Endothelial cell of umbilical vein (primary cell): ENCODE measurements around the gene CCR2. TPM values are rescaled to one million over a fixed set of nuclear protein-coding genes. Genes with fewer than 3 reads are reported as not detected.

Source experiments
- BruUV-seq: library from RNA; stranded (reverse); fragments of 400-500 nt; replicated peaks from 2 replicates; lab custom pipeline; 2021; lab: Mats Ljungman, UMichigan
- CTCF ChIA-PET: fragments of 300-600, 350-600 bp; sonication (Branson Sonifier 250); formaldehyde crosslinking; loops from one replicate; lab custom pipeline; 2021; ENCODE audit warnings: antibody characterized with exemption, inconsistent platforms; lab: Charles Lee
- POLR2A ChIA-PET: fragments of 300-600, 350-600 bp; sonication (Branson Sonifier 250); formaldehyde crosslinking; loops from one replicate; lab custom pipeline; 2021; ENCODE audit warnings: antibody characterized with exemption, inconsistent platforms; lab: Charles Lee
- DNase-seq: peaks from one replicate; pipeline ENCODE4 v3.0.0-alpha.2; 2011; ENCODE audit warnings: low read depth, low spot score
- FAIRE-seq: peaks from 2 replicates; lab custom pipeline; 2011; peaks lifted over from hg19 to GRCh38; lab: Jason Lieb, UNC
- H2AFZ ChIP-seq: 2 replicates; pipeline ENCODE4 v1.6.0; 2012; ENCODE audit warnings: low read depth, low read length, control low read depth, inconsistent platforms
- H3K27ac ChIP-seq: 2 replicates; pipeline ENCODE4 v1.5.1; 2011; ENCODE audit warnings: low read depth, mild to moderate bottlenecking, control low read depth, low read length, moderate library complexity; ENCODE audit not compliant: insufficient read depth
- H3K27me3 ChIP-seq, 2 experiments: 2 replicates each; pipeline versions ENCODE4 v1.6.0 to v1.6.1; 2011; ENCODE audit warnings: low read length in 2 of 2, mixed read lengths in 1 of 2; ENCODE audit not compliant: control insufficient read depth in 2 of 2, insufficient read depth in 2 of 2
- H3K36me3 ChIP-seq, 2 experiments: 2 replicates in 1 of 2; 3 replicates in 1 of 2; pipeline ENCODE4 v1.5.1; 2011; ENCODE audit warnings: low read length in 2 of 2, mild to moderate bottlenecking in 1 of 2, moderate library complexity in 1 of 2; ENCODE audit not compliant: control insufficient read depth in 2 of 2, insufficient read depth in 2 of 2; ENCODE audit errors: extremely low read depth in 1 of 2
- H3K4me1 ChIP-seq: 3 replicates; pipeline ENCODE4 v1.5.1; 2011; ENCODE audit warnings: mild to moderate bottlenecking, low read length; ENCODE audit not compliant: control insufficient read depth, insufficient read depth; ENCODE audit errors: extremely low read depth
- H3K4me2 ChIP-seq: 2 replicates; pipeline ENCODE4 v1.6.1; 2011; ENCODE audit warnings: low read length, control low read depth, mixed read lengths; ENCODE audit not compliant: insufficient read depth
- H3K4me3 ChIP-seq, 3 experiments: fragments of 200-600 bp in 1 of 3; sonication (generic), shearing (Covaris generic) in 1 of 3; replicated peaks in 1 of 3; 2 replicates each; pipeline ENCODE4 v1.5.1; 2011 to 2016; ENCODE audit warnings: control low read depth in 3 of 3, low read length in 3 of 3, mild to moderate bottlenecking in 2 of 3, inconsistent platforms in 1 of 3, low read depth in 1 of 3, moderate library complexity in 1 of 3; ENCODE audit not compliant: insufficient read depth in 1 of 3
- H3K79me2 ChIP-seq: 2 replicates; pipeline ENCODE4 v1.6.0; 2012; ENCODE audit warnings: low read length, inconsistent platforms; ENCODE audit not compliant: control insufficient read depth, insufficient read depth
- H3K9ac ChIP-seq: replicated peaks from 2 replicates; pipeline ENCODE3; 2011; ENCODE audit warnings: low read length, control low read depth; ENCODE audit not compliant: insufficient read depth; ENCODE audit errors: extremely low read depth
- H3K9me1 ChIP-seq: replicated peaks from 3 replicates; pipeline ENCODE4 v1.6.0; 2011; ENCODE audit warnings: mild to moderate bottlenecking, low read length; ENCODE audit not compliant: control insufficient read depth, insufficient read depth; ENCODE audit errors: extremely low read depth
- H3K9me3 ChIP-seq: replicated peaks from 2 replicates; pipeline ENCODE4 v1.5.1; 2012; ENCODE audit warnings: low read length, inconsistent platforms; ENCODE audit not compliant: control insufficient read depth, insufficient read depth
- H4K20me1 ChIP-seq: replicated peaks from 2 replicates; pipeline ENCODE3; 2011; ENCODE audit warnings: mild to moderate bottlenecking, low read length; ENCODE audit not compliant: control insufficient read depth, insufficient read depth; ENCODE audit errors: extremely low read depth
- EZH2 ChIP-seq: IDR thresholded peaks from 2 replicates; pipeline ENCODE4 v1.6.1; 2012; ENCODE audit warnings: borderline replicate concordance, low read depth, mild to moderate bottlenecking, moderate library complexity, low read length, inconsistent platforms; ENCODE audit not compliant: severe bottlenecking
- FOS ChIP-seq: IDR thresholded peaks from 2 replicates; pipeline ENCODE4 v1.6.1; 2011; ENCODE audit warnings: mild to moderate bottlenecking, low read length, moderate library complexity, borderline replicate concordance; ENCODE audit not compliant: insufficient read depth
- GATA2 ChIP-seq: IDR thresholded peaks from 2 replicates; pipeline ENCODE4 v1.7.0; 2011; ENCODE audit warnings: low read depth, mild to moderate bottlenecking, moderate library complexity, mixed read lengths, low read length; ENCODE audit not compliant: insufficient read length, insufficient read depth
- JUN ChIP-seq: IDR thresholded peaks from 2 replicates; pipeline ENCODE4 v1.6.1; 2011; ENCODE audit warnings: borderline replicate concordance, low read depth; ENCODE audit not compliant: insufficient read length, insufficient read depth
- MYC ChIP-seq: IDR thresholded peaks from one replicate; pipeline ENCODE4 v1.6.1; 2011; ENCODE audit warnings: mild to moderate bottlenecking, low read depth, low read length
- POLR2A ChIP-seq: IDR thresholded peaks from 2 replicates; pipeline ENCODE4 v1.6.1; 2012; ENCODE audit warnings: low read depth, mild to moderate bottlenecking, control low read depth, low read length
- POLR2AphosphoS5 ChIP-seq: IDR thresholded peaks from 2 replicates; pipeline ENCODE4 v1.6.1; 2012; ENCODE audit warnings: low read depth, mild to moderate bottlenecking, control low read depth, low read length, moderate library complexity; ENCODE audit not compliant: insufficient read depth
- dilution Hi-C: fragments of 300-500 bp; cut with MboI; formaldehyde crosslinking; loops from one replicate; pipeline ENCODE4 v1.15.0; 2019; ENCODE audit warnings: low sequenced_read_pairs; ENCODE audit not compliant: extremely low pct_ligation_motif_present
- intact Hi-C: fragments of 100-400 bp; cut with micrococcal nuclease; formaldehyde crosslinking; loops from one replicate; pipeline ENCODE4 v1.10.0; 2022
- polyA plus RNA-seq, 4 experiments: library from polyadenylated mRNA; depleted of rRNA in 3 of 4; stranded (reverse) in 3 of 4; unstranded in 1 of 4; fragments of >200 nt; gene quantifications; 2 replicates each; pipeline versions ENCODE4 v1.2.1 to v1.2.3, GENCODE V29; 2011 to 2012; ENCODE audit warnings: missing spikeins in 1 of 4
- total RNA-seq: library from RNA; stranded (reverse); gene quantifications from 2 replicates; pipeline ENCODE4 v1.2.3, GENCODE V29; 2021
- TF ChIP-seq, protein P1 (sequence below): IDR thresholded peaks from 2 replicates; pipeline ENCODE4 v1.6.1; 2011; ENCODE audit not compliant: insufficient read depth, insufficient read length
- TF ChIP-seq, protein P2 (sequence below), 2 donors: IDR thresholded peaks; 1 replicate in 1 of 2; 2 replicates in 1 of 2; pipeline ENCODE4 v1.5.1; 2011; ENCODE audit warnings: low read length in 2 of 2, mild to moderate bottlenecking in 2 of 2, moderate library complexity in 2 of 2, control low read depth in 1 of 2, inconsistent platforms in 1 of 2, low read depth in 1 of 2; ENCODE audit not compliant: insufficient read depth in 1 of 2; ENCODE audit errors: extremely low read depth in 1 of 2

CCR2 gene
- total and polyA plus RNA-seq, 2 donors (not counting 3 experiments of a cell fraction or from before 2014, with no cell fraction given): not detected

DNA sequence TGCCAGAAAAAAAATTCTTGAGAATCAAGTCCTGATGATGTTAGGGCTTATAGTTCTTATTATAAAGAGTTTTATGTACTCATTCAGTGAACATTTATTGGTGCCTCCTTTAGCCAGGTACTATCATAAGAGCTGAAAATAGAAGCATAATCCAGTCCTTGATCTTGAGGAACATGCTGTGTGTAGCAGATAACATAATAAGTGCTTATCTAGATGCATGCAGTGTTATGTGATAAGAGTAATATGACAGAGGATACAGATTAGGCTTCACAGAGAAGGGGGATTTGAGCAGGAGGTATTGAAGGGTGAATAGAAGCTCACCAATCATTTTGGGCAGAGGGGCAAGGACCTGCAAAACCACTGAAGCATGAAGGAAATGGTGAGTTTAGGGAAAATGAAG lies 1.1 kb downstream of the CCR2 start:
- no peak for FAIRE-seq
- TF ChIP-seq POLR2AphosphoS5 (no peak), FOS (no peak), POLR2A (no peak), EZH2 (no peak), MYC (no peak), JUN (no peak), GATA2 (no peak)
- TF ChIP-seq, protein P1, sequence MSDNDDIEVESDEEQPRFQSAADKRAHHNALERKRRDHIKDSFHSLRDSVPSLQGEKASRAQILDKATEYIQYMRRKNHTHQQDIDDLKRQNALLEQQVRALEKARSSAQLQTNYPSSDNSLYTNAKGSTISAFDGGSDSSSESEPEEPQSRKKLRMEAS: no peak
- TF ChIP-seq, protein P2, sequence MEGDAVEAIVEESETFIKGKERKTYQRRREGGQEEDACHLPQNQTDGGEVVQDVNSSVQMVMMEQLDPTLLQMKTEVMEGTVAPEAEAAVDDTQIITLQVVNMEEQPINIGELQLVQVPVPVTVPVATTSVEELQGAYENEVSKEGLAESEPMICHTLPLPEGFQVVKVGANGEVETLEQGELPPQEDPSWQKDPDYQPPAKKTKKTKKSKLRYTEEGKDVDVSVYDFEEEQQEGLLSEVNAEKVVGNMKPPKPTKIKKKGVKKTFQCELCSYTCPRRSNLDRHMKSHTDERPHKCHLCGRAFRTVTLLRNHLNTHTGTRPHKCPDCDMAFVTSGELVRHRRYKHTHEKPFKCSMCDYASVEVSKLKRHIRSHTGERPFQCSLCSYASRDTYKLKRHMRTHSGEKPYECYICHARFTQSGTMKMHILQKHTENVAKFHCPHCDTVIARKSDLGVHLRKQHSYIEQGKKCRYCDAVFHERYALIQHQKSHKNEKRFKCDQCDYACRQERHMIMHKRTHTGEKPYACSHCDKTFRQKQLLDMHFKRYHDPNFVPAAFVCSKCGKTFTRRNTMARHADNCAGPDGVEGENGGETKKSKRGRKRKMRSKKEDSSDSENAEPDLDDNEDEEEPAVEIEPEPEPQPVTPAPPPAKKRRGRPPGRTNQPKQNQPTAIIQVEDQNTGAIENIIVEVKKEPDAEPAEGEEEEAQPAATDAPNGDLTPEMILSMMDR (IDR thresholded peaks at IDR 0.05; ENCODE audit: extremely low read depth in 1 of 2, insufficient read depth in 1 of 2, low read depth in 1 of 2, low read length in 2 of 2): no peak
- no peak overlapping the region for H3K27ac ChIP-seq
- no peaks in the 10 kb centered on the region for H3K79me2 ChIP-seq
- intact Hi-C loops (no loop called here), dilution Hi-C loops (no loop called here)
- no peaks in the 10 kb centered on the region for H3K9me1 ChIP-seq
- no peaks in the 10 kb centered on the region for H3K9me3 ChIP-seq
- peaks cover 9 to 10% of the 10 kb centered on the region in 2 experiments for H3K27me3 ChIP-seq
- ChIA-PET CTCF (interaction anchor here (0.9 kb wide), 1 partner anchor 72 kb away, joined by 4 read pairs; no protein-coding TSS in a partner anchor), POLR2A (no interaction called here)
- no peak for DNase-seq
- H4K20me1 ChIP-seq: no peaks in the 10 kb centered on the region
- no peak overlapping the region for H3K9ac ChIP-seq
- no peak overlapping the region for H3K4me3 ChIP-seq
- BruUV-seq: no TSS peak
- no peaks in the 10 kb centered on the region for H3K36me3 ChIP-seq
- H3K4me2 ChIP-seq: no peak overlapping the region
- no peaks in the 10 kb centered on the region for H3K4me1 ChIP-seq
- H2AFZ ChIP-seq: no peak overlapping the region
